Upper lobe of left lung (tissue), 6 donors: ENCODE measurements around the gene CCNT2. TPM values are rescaled to one million over a fixed set of nuclear protein-coding genes. Genes with fewer than 3 reads are reported as not detected.

Experiments used
- ATAC-seq, 2 donors: fragments of 200-7000 bp; cut with Tn5 transposase; one replicate each; pipeline ENCODE4 v1.9.1; 2022; ENCODE audit warnings: mild to moderate bottlenecking in 2 of 2, moderate library complexity in 2 of 2; ENCODE audit not compliant: low FRiP score in 2 of 2
- DNase-seq, 2 donors: peaks; one replicate each; pipeline ENCODE4 v3.0.0-alpha.2; 2019 to 2020
- H3K27ac ChIP-seq, 4 donors: fragments of 200-600 bp; sonication (generic); one replicate each; pipeline ENCODE4 v1.5.1; 2016 to 2019
- H3K27me3 ChIP-seq, 4 donors: fragments of 200-600 bp; sonication (generic); one replicate each; pipeline ENCODE4 v1.5.1; 2017 to 2019
- H3K36me3 ChIP-seq, 4 donors: fragments of 200-600 bp; sonication (generic); one replicate each; pipeline ENCODE4 v1.5.1; 2016 to 2019
- H3K4me1 ChIP-seq, 4 donors: fragments of 200-600 bp; sonication (generic); one replicate each; pipeline ENCODE4 v1.5.1; 2018 to 2019
- H3K4me3 ChIP-seq, 4 donors: fragments of 200-600 bp; sonication (generic); one replicate each; pipeline ENCODE4 v1.5.1; 2017 to 2019; ENCODE audit warnings: mild to moderate bottlenecking in 2 of 4, moderate library complexity in 1 of 4
- H3K9me3 ChIP-seq, 4 donors: fragments of 200-600 bp; sonication (generic); one replicate each; pipeline ENCODE4 v1.5.1; 2018 to 2019
- CTCF ChIP-seq, 6 experiments: fragments of 450-650 bp in 4 of 6; fragments of 200-600 bp in 2 of 6; sonication (generic) in 2 of 6; IDR thresholded peaks; one replicate each; pipeline ENCODE4 v1.5.1; 2016 to 2019; ENCODE audit warnings: antibody characterized with exemption in 6 of 6
- EP300 ChIP-seq, 4 donors: sonication (generic); formaldehyde crosslinking; IDR thresholded peaks; one replicate each; pipeline ENCODE4 v1.5.1; 2017; ENCODE audit warnings: antibody characterized with exemption in 4 of 4, control low read depth in 2 of 4
- POLR2A ChIP-seq, 4 donors: fragments of 450-650 bp; IDR thresholded peaks; one replicate each; pipeline ENCODE4 v1.5.1; 2016 to 2017; ENCODE audit warnings: antibody characterized with exemption in 4 of 4, mild to moderate bottlenecking in 2 of 4
- POLR2AphosphoS5 ChIP-seq, 2 donors: sonication (generic); formaldehyde crosslinking; IDR thresholded peaks; one replicate each; pipeline ENCODE4 v1.5.1; 2017; ENCODE audit warnings: antibody characterized with exemption in 2 of 2
- WGBS, 2 donors: methylation state at CpG; one replicate each; pipeline ENCODE4 v1.1.5; 2017 to 2018; 5-methylcytosine and 5-hydroxymethylcytosine counted together
- total RNA-seq, 6 donors: library from RNA; depleted of rRNA in 4 of 6; stranded (reverse); fragments of >200 nt in 4 of 6; gene quantifications; one replicate each; pipeline versions ENCODE4 v1.1.0 to v1.2.1, GENCODE V29; 2016 to 2021
- donor health status: DM: no; HTN: no; CAD: no; lungs with moderate emphysema.
- donor health status: DM: no; HTN: yes; CAD: no; lungs with severe emphysema.

The CCNT2 gene
- total RNA-seq, 6 donors from 2014 or later, result 15.9 to 56.9 (median 32.2) TPM

DNA sequence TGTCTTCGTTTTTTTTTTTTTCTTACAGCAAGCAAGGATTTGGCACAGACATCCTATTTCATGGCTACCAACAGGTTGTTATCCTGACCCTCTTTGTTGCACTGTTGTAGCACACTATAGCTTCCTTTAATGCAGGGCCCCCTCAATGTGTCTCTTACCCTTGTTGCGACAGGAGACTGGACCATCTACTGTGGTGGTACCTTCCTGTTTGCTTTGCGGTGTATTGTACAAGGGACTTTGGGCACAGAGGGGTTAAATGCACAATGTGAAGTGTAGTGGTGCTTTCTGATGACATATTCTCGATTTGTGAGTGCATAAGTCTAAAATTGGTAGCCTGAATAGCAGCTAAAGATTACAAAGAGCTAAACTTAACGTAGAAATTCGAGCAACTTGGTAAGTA is 27.5 kb downstream of the CCNT2 start:
- Histone ChIP-seq H3K27ac (no peak overlapping the region), H3K27me3 (no peaks in the 10 kb centered on the region), H3K36me3 (peaks cover 8 to 80% (median 30%) of the 10 kb centered on the region in 4 donors), H3K9me3 (no peaks in the 10 kb centered on the region), H3K4me1 (no peaks in the 10 kb centered on the region), H3K4me3 (no peak overlapping the region)
- ATAC-seq (no peak), DNase-seq (no peak)
- TF ChIP-seq CTCF (IDR thresholded peaks at IDR 0.05) (no peak), POLR2A (IDR thresholded peaks at IDR 0.05) (no peak), EP300 (IDR thresholded peaks at IDR 0.05) (no peak)
- WGBS, 2 donors, result 84 to 88% methylated on average over 6 of the region's 6 CpGs

- H3K36me3 ChIP-seq, result peaks cover 15 to 86% (median 52%) of the 10 kb centered on the region in 4 donors
- ATAC-seq, result no peak
These were observed 31.5 kb downstream of the CCNT2 start for GRCh38 chr2:134949981-134950708.

DNA sequence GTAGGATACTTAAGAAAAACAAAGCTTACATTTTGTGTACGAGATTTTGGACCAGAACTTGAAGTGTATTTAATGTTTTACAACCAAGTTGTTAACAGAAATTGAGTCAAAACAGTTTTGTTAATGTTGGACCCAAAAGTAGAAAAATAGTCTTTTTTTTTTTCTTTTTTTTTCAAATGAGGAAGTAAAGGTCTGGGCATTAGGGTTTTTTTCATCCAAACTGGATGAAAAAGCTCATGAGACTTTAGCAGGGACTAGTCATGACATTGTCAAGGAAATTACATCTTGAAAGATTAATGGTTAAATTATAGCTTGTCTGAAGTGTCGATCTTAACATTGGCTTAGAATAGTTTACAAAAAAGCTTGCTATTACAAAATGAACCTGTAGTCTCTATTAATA is 32.3 kb downstream of the CCNT2 start:
- peaks cover 15 to 89% (median 53%) of the 10 kb centered on the region in 4 donors for H3K36me3 ChIP-seq
- H3K4me1 ChIP-seq, result no peaks in the 10 kb centered on the region
- TF ChIP-seq POLR2A (IDR thresholded peaks at IDR 0.05), result no peak
- TF ChIP-seq POLR2AphosphoS5 (IDR thresholded peaks at IDR 0.05), result no peak
- no peak for TF ChIP-seq CTCF (IDR thresholded peaks at IDR 0.05)
- TF ChIP-seq EP300 (IDR thresholded peaks at IDR 0.05), result no peak
- DNase-seq (no peak), ATAC-seq (no peak)
- no peaks in the 10 kb centered on the region for H3K9me3 ChIP-seq
- no peak overlapping the region for H3K4me3 ChIP-seq
- H3K27me3 ChIP-seq, result no peaks in the 10 kb centered on the region
- H3K27ac ChIP-seq, result no peak overlapping the region
- WGBS, 2 donors, result 78 to 85% methylated on average over 2 of the region's 2 CpGs

More at GRCh38 chr2:134949981-134950708, 31.5 kb downstream of the CCNT2 start:
- no peak overlapping the region for H3K27ac ChIP-seq
- 86 to 90% methylated on average over 7 of the region's 7 CpGs for WGBS, 2 donors
- H3K4me1 ChIP-seq, result no peaks in the 10 kb centered on the region
- no peak overlapping the region for H3K4me3 ChIP-seq
- DNase-seq, result no peak
- no peaks in the 10 kb centered on the region for H3K27me3 ChIP-seq
- no peak for TF ChIP-seq POLR2A (IDR thresholded peaks at IDR 0.05)
- TF ChIP-seq CTCF (IDR thresholded peaks at IDR 0.05), result no peak
- no peak for TF ChIP-seq POLR2AphosphoS5 (IDR thresholded peaks at IDR 0.05)
- TF ChIP-seq EP300 (IDR thresholded peaks at IDR 0.05), result no peak
- H3K9me3 ChIP-seq, result no peaks in the 10 kb centered on the region

GRCh38 chr2:134952608-134953007 is 34.0 kb downstream of the CCNT2 start:
- DNase-seq (no peak), ATAC-seq (no peak)
- 91% methylated on average over 3 of the region's 3 CpGs for WGBS, 2 donors
- TF ChIP-seq CTCF (IDR thresholded peaks at IDR 0.05), result no peak
- Histone ChIP-seq H3K9me3 (no peaks in the 10 kb centered on the region), H3K4me3 (no peak overlapping the region), H3K4me1 (no peaks in the 10 kb centered on the region), H3K27ac (no peak overlapping the region), H3K36me3 (peaks cover 15 to 84% (median 54%) of the 10 kb centered on the region in 4 donors), H3K27me3 (no peaks in the 10 kb centered on the region)

GRCh38 chr2:134954065-134954464 is 35.4 kb downstream of the CCNT2 start:
- 98% methylated on average over 5 of the region's 5 CpGs for WGBS, 2 donors
- DNase-seq (no peak), ATAC-seq (no peak)
- H3K4me1 ChIP-seq, result no peaks in the 10 kb centered on the region
- peaks cover 11 to 76% (median 39%) of the 10 kb centered on the region in 4 donors for H3K36me3 ChIP-seq
- H3K4me3 ChIP-seq, result no peak overlapping the region
- H3K9me3 ChIP-seq, result no peaks in the 10 kb centered on the region
- no peaks in the 10 kb centered on the region for H3K27me3 ChIP-seq
- H3K27ac ChIP-seq, result no peak overlapping the region
- TF ChIP-seq POLR2A (IDR thresholded peaks at IDR 0.05) (no peak), EP300 (IDR thresholded peaks at IDR 0.05) (no peak), POLR2AphosphoS5 (IDR thresholded peaks at IDR 0.05) (no peak), CTCF (IDR thresholded peaks at IDR 0.05) (no peak)
